NT2/D1 (cell line): ENCODE data around the gene TNRC6C.

Experiments used
- SUZ12 ChIP-seq: IDR thresholded peaks from 2 replicates; pipeline ENCODE4 v1.6.1; 2011; ENCODE audit not compliant: insufficient read length, insufficient read depth; ENCODE audit errors: extremely low read depth
- ZNF274 ChIP-seq: IDR thresholded peaks from 2 replicates; pipeline ENCODE4 v1.6.1; 2011; ENCODE audit warnings: mild to moderate bottlenecking, low read depth, low read length

DNA sequence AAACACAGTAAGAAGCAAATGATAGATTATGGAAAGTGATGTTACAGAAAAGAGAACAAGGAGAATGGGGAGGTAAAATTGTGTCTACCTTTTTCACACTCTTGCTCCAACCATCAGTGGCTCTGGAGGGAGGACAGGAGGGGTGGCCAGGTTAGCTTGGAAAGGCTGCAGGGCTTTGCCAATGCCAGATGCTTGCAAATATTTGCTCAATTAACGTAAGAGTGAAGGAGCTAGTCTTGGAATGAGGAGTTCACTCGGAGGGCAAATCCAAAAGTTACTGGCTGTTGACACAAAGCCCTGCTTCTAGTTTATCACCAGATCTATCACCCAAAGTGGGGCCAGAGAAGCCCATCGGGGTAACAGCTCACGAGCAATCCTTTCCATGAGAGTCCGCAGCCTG lies 7.4 kb upstream of the TNRC6C start:
- TF ChIP-seq SUZ12: no peak
- no peak for TF ChIP-seq ZNF274
